ENCODE measurements around the gene CDK15.
"Not testable (repeated sequence)": the region's sequence is repeated elsewhere in the genome, so short reads cannot be mapped to it uniquely, and the experiment has no call there.

CDK15 gene

GRCh38 chr2:201833781-201834180 is 27.4 kb downstream of the CDK15 start:
- no peak for DNase-seq

GRCh38 chr2:201835066-201835465 is 28.7 kb downstream of the CDK15 start:
- no peak for DNase-seq

DNA sequence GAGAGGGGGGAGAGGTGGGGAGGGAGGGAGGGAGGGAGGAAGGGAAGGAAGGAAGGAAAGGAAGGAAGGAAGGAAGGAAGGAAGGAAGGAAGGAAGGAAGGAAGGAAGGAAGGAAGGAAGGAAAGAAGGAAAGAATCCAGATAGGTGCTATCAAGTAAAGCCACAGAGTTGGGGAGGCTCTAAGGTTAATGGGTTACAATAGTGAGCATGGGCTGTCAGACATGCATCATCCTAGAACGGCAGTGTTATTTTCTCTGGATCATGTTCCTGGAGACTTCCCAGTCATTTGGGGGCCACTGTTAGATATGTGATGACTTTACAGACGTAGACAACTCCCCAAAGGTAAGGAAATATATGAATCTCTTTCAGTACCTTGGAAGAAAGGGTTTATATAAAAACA is 31.1 kb downstream of the CDK15 start:
- DNase-seq, result no peak

- no peak for DNase-seq
Observed at GRCh38 chr2:201837824-201838431, 31.6 kb downstream of the CDK15 start.

- DNase-seq, result no peak
Observed at GRCh38 chr2:201839727-201840126, 33.4 kb downstream of the CDK15 start.

- no peak for DNase-seq
Observed at GRCh38 chr2:201840726-201841125, 34.4 kb downstream of the CDK15 start.

- DNase-seq, result no peak
Observed at GRCh38 chr2:201842131-201842860, 36.0 kb downstream of the CDK15 start.

- DNase-seq, result not testable (repeated sequence)
Observed at GRCh38 chr2:201844922-201845321, 38.6 kb downstream of the CDK15 start.

GRCh38 chr2:201847481-201847880 is 41.1 kb downstream of the CDK15 start:
- no peak for DNase-seq

GRCh38 chr2:201852462-201852861 is 46.1 kb downstream of the CDK15 start:
- DNase-seq, result no peak

DNA sequence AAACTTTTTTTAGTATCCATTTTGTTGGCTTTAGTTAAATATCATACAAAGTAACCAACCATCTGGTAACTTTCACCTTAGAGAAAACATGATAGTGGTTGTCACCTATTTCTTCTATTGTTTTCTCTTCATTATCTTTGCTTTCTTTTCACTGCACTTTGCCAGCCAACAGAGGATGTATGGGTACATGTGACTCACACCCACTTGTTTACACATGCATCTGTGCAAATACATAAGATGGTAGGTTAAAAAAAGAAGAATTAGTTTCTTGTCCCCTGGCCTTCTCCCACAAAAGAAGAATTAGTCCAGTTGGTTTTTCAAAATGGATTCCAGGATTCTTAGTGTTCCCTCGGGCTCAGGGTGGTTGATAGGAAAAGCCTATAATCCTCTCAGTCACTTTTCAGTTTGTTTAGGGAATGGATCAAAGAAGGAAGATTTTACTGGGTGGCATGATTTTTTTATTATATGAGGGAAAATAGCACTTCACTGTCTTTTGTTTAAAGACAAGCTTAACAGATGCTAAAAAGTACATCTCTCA is 46.6 kb downstream of the CDK15 start:
- no peak for DNase-seq

GRCh38 chr2:201854221-201854801 is 48.0 kb downstream of the CDK15 start:
- DNase-seq, result no peak

DNA sequence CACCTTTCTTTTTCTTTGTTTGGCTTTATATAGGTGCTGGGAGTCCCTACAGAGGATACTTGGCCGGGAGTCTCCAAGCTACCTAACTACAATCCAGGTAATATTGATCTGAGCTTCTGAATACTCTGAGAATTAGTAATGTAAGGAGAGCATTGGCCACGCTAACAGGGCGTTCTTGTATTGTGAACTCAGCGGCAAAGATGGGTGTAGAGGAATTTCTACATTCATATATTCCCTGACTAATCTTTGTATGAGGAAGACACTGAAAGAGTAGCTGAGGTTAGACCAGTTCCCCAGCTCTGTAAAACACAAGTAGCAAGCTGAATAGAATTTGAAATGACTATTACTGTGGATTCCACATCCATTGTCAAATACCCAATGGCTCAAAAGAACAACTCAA is 48.5 kb downstream of the CDK15 start:
- no peak for DNase-seq

DNA sequence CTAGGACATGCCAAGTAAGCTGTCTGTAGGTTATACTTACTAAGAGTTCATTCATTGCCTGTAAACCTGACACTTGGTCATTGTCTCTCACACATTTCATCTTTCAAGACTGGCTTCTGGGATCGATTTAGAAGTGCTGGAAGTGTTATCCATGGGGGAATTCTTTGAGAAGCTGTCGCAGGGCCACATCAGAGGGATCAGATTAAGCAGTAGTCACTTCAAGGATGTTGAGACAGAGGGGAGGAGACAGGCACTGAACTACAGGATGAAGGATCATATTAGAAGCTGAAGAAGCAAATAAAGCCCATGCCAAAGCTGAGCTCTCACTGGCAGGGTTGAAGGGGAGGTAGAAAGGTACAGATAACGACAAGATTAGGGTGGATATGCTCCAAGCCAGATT is 49.0 kb downstream of the CDK15 start:
- no peak for DNase-seq

GRCh38 chr2:201857326-201857725 is 51.0 kb downstream of the CDK15 start:
- no peak for DNase-seq

DNA sequence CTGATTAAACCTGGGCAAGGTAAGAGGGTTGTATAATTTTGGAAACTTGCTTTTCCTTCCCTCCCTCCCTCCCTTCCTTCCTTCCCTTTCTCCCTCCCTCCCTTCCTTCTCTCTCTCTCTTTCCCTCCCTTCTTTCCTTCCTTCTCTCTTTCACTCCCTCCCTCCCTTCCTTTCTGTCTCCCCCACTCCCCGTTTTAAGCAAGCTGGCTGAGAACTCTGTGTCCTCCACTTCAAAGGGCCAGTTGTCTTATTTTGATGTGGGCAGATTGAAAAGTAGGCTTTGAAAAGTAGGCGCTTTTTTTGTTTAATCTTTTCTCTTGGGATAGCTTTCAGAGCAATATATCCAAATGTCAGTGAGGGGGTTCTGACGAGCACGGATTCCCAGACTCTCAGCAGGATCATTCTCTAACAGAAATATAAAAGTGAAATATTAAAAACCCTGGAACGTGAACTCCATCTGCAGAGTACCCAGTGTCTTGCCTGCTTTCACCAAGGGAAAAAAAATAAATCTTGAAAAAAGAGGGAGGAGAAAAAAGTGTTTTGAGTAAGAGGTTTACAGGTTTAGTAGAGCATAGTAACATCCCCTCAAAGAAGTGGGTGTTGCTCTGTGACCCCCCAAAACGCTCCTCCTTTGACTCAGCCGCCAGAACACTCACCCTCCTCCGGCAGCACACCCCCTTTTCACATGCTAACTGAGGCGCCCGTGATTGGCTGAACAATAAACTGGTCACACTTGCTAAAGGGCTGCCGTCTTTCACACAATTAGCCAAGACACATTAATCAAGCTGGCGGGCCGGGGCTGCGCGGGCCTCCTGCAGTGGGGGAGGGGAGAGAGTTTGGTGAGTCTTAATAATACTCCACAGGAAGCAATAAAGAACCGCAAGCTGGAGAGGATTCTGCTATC is 52.2 kb downstream of the CDK15 start:
- no peak for DNase-seq

- no peak for DNase-seq
Observed at GRCh38 chr2:201859949-201860348, 53.6 kb downstream of the CDK15 start.

GRCh38 chr2:201860636-201861066 is 54.3 kb downstream of the CDK15 start:
- peak; percentile 40 for DNase-seq

DNA sequence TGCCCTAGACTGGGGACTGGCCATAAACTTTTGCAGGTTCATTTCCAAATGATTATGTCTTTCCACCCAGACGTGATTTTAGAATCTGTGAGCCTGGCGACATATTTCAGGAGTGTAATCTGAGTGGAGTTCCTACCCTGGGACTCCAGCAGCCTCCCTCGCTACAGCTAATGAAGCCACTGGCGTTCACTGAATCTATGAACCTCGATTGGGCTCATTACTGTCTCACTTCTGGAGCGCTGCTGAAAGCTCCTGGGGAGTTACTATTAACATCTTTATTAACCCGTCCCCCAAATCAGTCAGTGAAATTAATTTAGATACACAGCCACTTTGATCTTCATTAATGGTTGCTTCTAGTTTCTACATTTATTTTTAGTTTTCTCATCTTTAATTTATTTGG is 56.5 kb downstream of the CDK15 start:
- no peak for DNase-seq

DNA sequence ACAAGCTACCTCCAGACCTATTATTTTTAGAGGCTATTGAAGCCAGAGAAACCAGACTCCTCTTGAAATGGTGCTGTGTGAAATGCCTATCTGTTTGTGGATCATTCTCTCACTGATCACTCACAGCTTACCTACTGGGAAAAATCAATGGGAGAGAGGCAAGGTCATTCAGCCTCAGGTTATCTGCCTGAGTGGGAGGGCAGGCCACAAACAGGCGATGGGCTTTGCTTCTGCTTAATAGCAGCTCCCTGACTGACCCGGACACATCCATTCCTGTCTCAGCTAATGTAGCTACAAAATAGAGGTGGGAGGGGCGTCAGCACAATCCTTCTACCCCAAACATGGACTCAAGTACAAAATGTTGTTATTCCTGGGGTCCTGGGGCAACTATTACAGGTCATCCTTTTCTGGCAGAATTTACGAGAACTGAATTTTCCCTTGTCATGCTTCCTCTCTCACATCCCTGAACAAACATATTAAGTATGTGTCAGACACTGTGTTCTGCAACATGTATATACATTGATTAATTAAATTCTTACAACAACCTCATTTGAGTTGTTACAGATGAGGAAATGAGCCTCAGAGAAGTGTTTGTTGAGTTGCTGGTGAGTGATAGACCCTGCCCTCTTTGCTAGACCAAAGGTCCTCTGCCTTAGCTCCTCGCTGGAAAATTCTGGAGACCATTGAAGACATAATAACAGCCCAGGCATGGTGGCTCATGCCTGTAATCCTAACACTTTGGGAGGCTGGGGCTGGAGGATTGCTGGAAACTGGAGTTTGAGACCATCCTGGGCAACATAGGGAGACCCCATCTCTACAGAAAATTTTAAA is 60.5 kb downstream of the CDK15 start:
- no peak for DNase-seq

GRCh38 chr2:201871471-201871870 is 65.1 kb downstream of the CDK15 start:
- no peak for DNase-seq

- no peak for DNase-seq
Observed at GRCh38 chr2:201872591-201872990, 66.3 kb downstream of the CDK15 start.

All from NCI-H1092 (cell line).